H9 (cell line): Measurements from ENCODE around the gene MMS19. TPM values are rescaled to one million over a fixed set of nuclear protein-coding genes. Genes with fewer than 3 reads are reported as not detected.

Source experiments
- DNase-seq: peaks from one replicate; pipeline ENCODE4 v3.0.0-alpha.2; 2017
- H2AFZ ChIP-seq: one replicate; pipeline ENCODE4 v1.6.1; 2013; ENCODE audit warnings: mild to moderate bottlenecking, low read length, control low read depth, moderate library complexity
- H2AK5ac ChIP-seq: 2 replicates; pipeline ENCODE4 v1.6.1; 2013; ENCODE audit warnings: low read length, control low read depth, mixed read lengths; ENCODE audit not compliant: insufficient read length
- H2BK120ac ChIP-seq: one replicate; pipeline ENCODE4 v1.6.1; 2013; ENCODE audit warnings: low read depth, mild to moderate bottlenecking, low read length, control low read depth, inconsistent platforms; ENCODE audit not compliant: poor library complexity, severe bottlenecking
- H2BK12ac ChIP-seq: 2 replicates; pipeline ENCODE4 v1.6.1; 2013; ENCODE audit warnings: low read length, control low read depth, mixed read lengths, low read depth; ENCODE audit not compliant: insufficient read length
- H2BK15ac ChIP-seq: 2 replicates; pipeline ENCODE4 v1.6.1; 2013; ENCODE audit warnings: low read depth, low read length, control low read depth
- H2BK20ac ChIP-seq: one replicate; pipeline ENCODE4 v1.6.1; 2013; ENCODE audit warnings: low read depth, mild to moderate bottlenecking, low read length, control low read depth, inconsistent platforms; ENCODE audit not compliant: poor library complexity, severe bottlenecking
- H2BK5ac ChIP-seq: 2 replicates; pipeline ENCODE4 v1.6.1; 2013; ENCODE audit warnings: low read length, control low read depth, mixed read lengths; ENCODE audit not compliant: insufficient read length
- H3K14ac ChIP-seq: 2 replicates; pipeline ENCODE4 v1.6.1; 2013; ENCODE audit warnings: low read length, control low read depth; ENCODE audit not compliant: insufficient read depth
- H3K18ac ChIP-seq: 2 replicates; pipeline ENCODE4 v1.6.1; 2013; ENCODE audit warnings: low read depth, mild to moderate bottlenecking, mixed read lengths, low read length, control low read depth; ENCODE audit not compliant: insufficient read length
- H3K23ac ChIP-seq: 2 replicates; pipeline ENCODE4 v1.6.1; 2013; ENCODE audit warnings: low read length, control low read depth, mixed read lengths, low read depth; ENCODE audit not compliant: insufficient read length
- H3K23me2 ChIP-seq: 2 replicates; pipeline ENCODE4 v1.6.1; 2013; ENCODE audit warnings: low read depth, mild to moderate bottlenecking, mixed read lengths, low read length, control low read depth; ENCODE audit not compliant: insufficient read length, poor library complexity, severe bottlenecking
- H3K27ac ChIP-seq: 2 replicates; pipeline ENCODE4 v1.5.1; 2013; ENCODE audit warnings: low read length, control low read depth, mixed read lengths, low read depth; ENCODE audit not compliant: insufficient read length
- H3K27me3 ChIP-seq: 2 replicates; pipeline ENCODE4 v1.6.1; 2013; ENCODE audit warnings: low read length, control low read depth, inconsistent platforms; ENCODE audit not compliant: insufficient read depth
- H3K4ac ChIP-seq: 2 replicates; pipeline ENCODE4 v1.6.1; 2013; ENCODE audit warnings: low read depth, mild to moderate bottlenecking, control low read depth, inconsistent platforms, low read length, moderate library complexity
- H3K4me1 ChIP-seq: 2 replicates; pipeline ENCODE4 v1.6.1; 2013; ENCODE audit warnings: low read length, control low read depth, inconsistent platforms; ENCODE audit not compliant: insufficient read depth
- H3K4me2 ChIP-seq: 2 replicates; pipeline ENCODE4 v1.6.1; 2013; ENCODE audit warnings: low read length, control low read depth, mixed read lengths; ENCODE audit not compliant: insufficient read length, insufficient read depth
- H3K56ac ChIP-seq: 2 replicates; pipeline ENCODE4 v1.6.1; 2013; ENCODE audit warnings: low read depth, mild to moderate bottlenecking, mixed read lengths, low read length, control low read depth; ENCODE audit not compliant: insufficient read length
- H3K79me1 ChIP-seq: 2 replicates; pipeline ENCODE4 v1.6.1; 2013; ENCODE audit warnings: low read depth, mild to moderate bottlenecking, moderate library complexity, low read length, control low read depth, inconsistent platforms; ENCODE audit not compliant: insufficient read depth, poor library complexity, severe bottlenecking
- H3K79me2 ChIP-seq: 2 replicates; pipeline ENCODE4 v1.6.1; 2013; ENCODE audit warnings: low read length, control low read depth, inconsistent platforms; ENCODE audit not compliant: insufficient read depth
- H3K9ac ChIP-seq: 2 replicates; pipeline ENCODE4 v1.6.1; 2013; ENCODE audit warnings: low read length, control low read depth, mixed read lengths; ENCODE audit not compliant: insufficient read length; ENCODE audit errors: extremely low read depth
- H3K9me3 ChIP-seq: one replicate; pipeline ENCODE4 v1.6.1; 2013; ENCODE audit warnings: low read depth, low read length, inconsistent platforms; ENCODE audit not compliant: control insufficient read depth
- H3T11ph ChIP-seq: one replicate; pipeline ENCODE4 v1.6.1; 2013; ENCODE audit warnings: mild to moderate bottlenecking, low read length, control low read depth, inconsistent platforms
- H4K20me1 ChIP-seq: one replicate; pipeline ENCODE4 v1.6.1; 2013; ENCODE audit not compliant: control insufficient read depth, insufficient read length, insufficient read depth
- H4K5ac ChIP-seq: 2 replicates; pipeline ENCODE4 v1.6.1; 2013; ENCODE audit warnings: low read depth, mild to moderate bottlenecking, mixed read lengths, low read length, control low read depth; ENCODE audit not compliant: insufficient read length
- H4K8ac ChIP-seq: replicated peaks from 2 replicates; pipeline ENCODE4 v1.6.1; 2013; ENCODE audit warnings: low read length, control low read depth, mixed read lengths, low read depth; ENCODE audit not compliant: insufficient read length
- H4K91ac ChIP-seq: 2 replicates; pipeline ENCODE4 v1.6.1; 2013; ENCODE audit warnings: low read depth, mild to moderate bottlenecking, moderate library complexity, mixed read lengths, low read length, control low read depth; ENCODE audit not compliant: insufficient read length
- H3K27ac Mint-ChIP-seq, 3 experiments: 2 replicates in 2 of 3; 3 replicates in 1 of 3; pipeline ENCODE4 v1.8.0; 2020 to 2021; ENCODE audit warnings: mixed read lengths in 3 of 3, mild to moderate bottlenecking in 1 of 3, moderate library complexity in 1 of 3
- H3K27me3 Mint-ChIP-seq: 2 replicates; pipeline ENCODE4 v1.8.0; 2021; ENCODE audit warnings: low read depth, mild to moderate bottlenecking, moderate library complexity, mixed read lengths
- H3K36me3 Mint-ChIP-seq, 3 experiments: 2 replicates in 2 of 3; 3 replicates in 1 of 3; pipeline ENCODE4 v1.8.0; 2020 to 2021; ENCODE audit warnings: low read depth in 3 of 3, mixed read lengths in 3 of 3; ENCODE audit not compliant: insufficient read depth in 1 of 3
- H3K4me1 Mint-ChIP-seq, 2 experiments: 2 replicates each; pipeline ENCODE4 v1.8.0; 2020; ENCODE audit warnings: mixed read lengths in 2 of 2
- H3K4me3 Mint-ChIP-seq, 2 experiments: 2 replicates in 1 of 2; 3 replicates in 1 of 2; pipeline ENCODE4 v1.8.0; 2020 to 2021; ENCODE audit warnings: mild to moderate bottlenecking in 2 of 2, mixed read lengths in 2 of 2, moderate library complexity in 1 of 2
- H3K9me3 Mint-ChIP-seq, 2 experiments: 2 replicates in 1 of 2; 3 replicates in 1 of 2; pipeline ENCODE4 v1.8.0; 2020; ENCODE audit warnings: mild to moderate bottlenecking in 2 of 2, mixed read lengths in 2 of 2, moderate library complexity in 1 of 2
- WGBS: extraction: QIAGEN DNeasy Blood & Tissue Kit; methylation state at CpG from one replicate; pipeline ENCODE4 v1.1.7; 2013; ENCODE audit warnings: missing lambda C conversion rate, low lambda C conversion rate, mixed read lengths; ENCODE audit not compliant: insufficient read length; ENCODE audit errors: extremely low coverage; 5-methylcytosine and 5-hydroxymethylcytosine counted together
- total RNA-seq: library from RNA; stranded (reverse); gene quantifications from 2 replicates; pipeline ENCODE4 v1.2.1, GENCODE V29; 2021
- TF ChIP-seq, protein P1 (sequence below): fragments of 200-600 bp; sonication (generic); conservative IDR thresholded peaks from 3 replicates; pipeline ENCODE4 v1.8.0; 2021; ENCODE audit warnings: antibody characterized with exemption, mild to moderate bottlenecking

The MMS19 gene
- total RNA-seq, 1 experiment from 2014 or later, result 102 TPM

DNA sequence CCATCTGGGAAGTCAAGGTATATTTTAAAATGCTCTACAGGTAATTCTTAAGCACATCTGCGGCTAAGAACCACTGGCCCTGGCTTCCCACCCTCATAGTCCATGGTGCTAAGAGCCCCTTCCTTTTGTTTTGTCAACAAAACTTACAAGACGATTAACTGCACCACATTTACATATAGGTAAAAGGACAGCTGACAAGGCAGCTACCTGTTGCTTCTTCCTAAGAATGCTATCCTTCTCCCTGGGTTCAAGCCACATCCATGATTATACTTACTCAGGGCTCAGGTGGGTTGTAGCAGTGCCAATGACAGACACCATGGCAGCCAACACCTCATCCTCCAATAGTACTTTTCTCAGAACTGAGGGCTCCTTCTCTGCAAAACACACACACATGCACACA, 35.9 kb downstream of the MMS19 start:
- H3K23me2 ChIP-seq, result no peaks in the 10 kb centered on the region
- no peak overlapping the region for H4K91ac ChIP-seq
- no peak overlapping the region for H3K9ac ChIP-seq
- H3K23ac ChIP-seq, result no peak overlapping the region
- no CpG with 5 or more reads among the region's 2 CpGs for WGBS
- Mint-ChIP-seq H3K27ac (peak overlapping the region in 1 of 3 experiments; percentile 16; a peak in 1 of 7 replicates), H3K9me3 (no peaks in the 10 kb centered on the region), H3K27me3 (no peaks in the 10 kb centered on the region), H3K4me3 (no peak overlapping the region), H3K4me1 (no peaks in the 10 kb centered on the region), H3K36me3 (peaks cover 46 to 93% (median 76%) of the 10 kb centered on the region in 3 experiments)
- H3K14ac ChIP-seq, result no peak overlapping the region
- no peak overlapping the region for H2AFZ ChIP-seq
- H2BK20ac ChIP-seq, result no peak overlapping the region
- no peak overlapping the region for H3K18ac ChIP-seq
- DNase-seq, result no peak
- H3K4me1 ChIP-seq, result no peaks in the 10 kb centered on the region
- no peaks in the 10 kb centered on the region for H4K20me1 ChIP-seq
- H3K27ac ChIP-seq, result no peak overlapping the region
- no peak overlapping the region for H2BK15ac ChIP-seq
- no peak overlapping the region for H2BK5ac ChIP-seq
- H4K5ac ChIP-seq, result no peak overlapping the region
- H3T11ph ChIP-seq, result no peak overlapping the region
- no peak overlapping the region for H3K4ac ChIP-seq
- H3K56ac ChIP-seq, result no peak overlapping the region
- H3K4me2 ChIP-seq, result no peak overlapping the region
- no peak overlapping the region for H4K8ac ChIP-seq
- H2BK12ac ChIP-seq, result no peak overlapping the region
- H3K27me3 ChIP-seq, result no peaks in the 10 kb centered on the region
- H2BK120ac ChIP-seq, result no peak overlapping the region
- no peak overlapping the region for H2AK5ac ChIP-seq
- H3K79me2 ChIP-seq, result no peaks in the 10 kb centered on the region
- H3K79me1 ChIP-seq, result no peaks in the 10 kb centered on the region
- TF ChIP-seq, protein P1, sequence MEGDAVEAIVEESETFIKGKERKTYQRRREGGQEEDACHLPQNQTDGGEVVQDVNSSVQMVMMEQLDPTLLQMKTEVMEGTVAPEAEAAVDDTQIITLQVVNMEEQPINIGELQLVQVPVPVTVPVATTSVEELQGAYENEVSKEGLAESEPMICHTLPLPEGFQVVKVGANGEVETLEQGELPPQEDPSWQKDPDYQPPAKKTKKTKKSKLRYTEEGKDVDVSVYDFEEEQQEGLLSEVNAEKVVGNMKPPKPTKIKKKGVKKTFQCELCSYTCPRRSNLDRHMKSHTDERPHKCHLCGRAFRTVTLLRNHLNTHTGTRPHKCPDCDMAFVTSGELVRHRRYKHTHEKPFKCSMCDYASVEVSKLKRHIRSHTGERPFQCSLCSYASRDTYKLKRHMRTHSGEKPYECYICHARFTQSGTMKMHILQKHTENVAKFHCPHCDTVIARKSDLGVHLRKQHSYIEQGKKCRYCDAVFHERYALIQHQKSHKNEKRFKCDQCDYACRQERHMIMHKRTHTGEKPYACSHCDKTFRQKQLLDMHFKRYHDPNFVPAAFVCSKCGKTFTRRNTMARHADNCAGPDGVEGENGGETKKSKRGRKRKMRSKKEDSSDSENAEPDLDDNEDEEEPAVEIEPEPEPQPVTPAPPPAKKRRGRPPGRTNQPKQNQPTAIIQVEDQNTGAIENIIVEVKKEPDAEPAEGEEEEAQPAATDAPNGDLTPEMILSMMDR, result no peak
- no peaks in the 10 kb centered on the region for H3K9me3 ChIP-seq
